Thoracic aorta (tissue), 2 donors: ENCODE measurements around the gene ALDH7A1. TPM values are rescaled to one million over a fixed set of nuclear protein-coding genes. Genes with fewer than 3 reads are reported as not detected.
A peak's percentile ranks its signal among the peaks of the same experiment; 100 is the strongest.

Source experiments
- ATAC-seq: fragments of 150-250 bp; one replicate; pipeline ENCODE4 v1.8.0; 2017; ENCODE audit warnings: low read depth; ENCODE audit not compliant: insufficient number of reproducible peaks, low FRiP score
- DNase-seq: peaks from one replicate; pipeline ENCODE4 v3.0.0-alpha.2; 2020; ENCODE audit warnings: low spot score
- H3K27ac ChIP-seq, 2 donors: fragments of 200-600 bp; sonication (generic); 1 replicate in 1 of 2; 2 replicates in 1 of 2; pipeline ENCODE4 v1.5.1; 2016; ENCODE audit warnings: mild to moderate bottlenecking in 2 of 2, moderate library complexity in 2 of 2
- H3K27me3 ChIP-seq: fragments of 200-600 bp; sonication (generic); replicated peaks from 2 replicates; pipeline ENCODE4 v1.6.0; 2016; ENCODE audit warnings: mild to moderate bottlenecking; ENCODE audit not compliant: insufficient read depth
- H3K36me3 ChIP-seq: fragments of 200-600 bp; sonication (generic); one replicate; pipeline ENCODE4 v1.5.1; 2016
- H3K4me1 ChIP-seq, 2 donors: fragments of 200-600 bp; sonication (generic); 1 replicate in 1 of 2; 2 replicates in 1 of 2; pipeline versions ENCODE4 v1.5.1 to v1.6.0; 2016; ENCODE audit warnings: low read depth in 2 of 2, mild to moderate bottlenecking in 1 of 2; ENCODE audit not compliant: control insufficient read depth in 1 of 2
- H3K4me3 ChIP-seq: fragments of 200-600 bp; sonication (generic); 2 replicates; pipeline ENCODE4 v1.5.1; 2016; ENCODE audit warnings: mild to moderate bottlenecking
- H3K9me3 ChIP-seq: fragments of 200-600 bp; sonication (generic); 2 replicates; pipeline ENCODE4 v1.5.1; 2016
- total RNA-seq, 2 donors: library from RNA; depleted of rRNA; stranded (reverse); fragments of >200 nt; gene quantifications; one replicate each; pipeline versions ENCODE4 v1.1.0 to v1.2.3, GENCODE V29; 2016
- TF ChIP-seq, protein P1 (sequence below): fragments of 200-600 bp; sonication (generic); IDR thresholded peaks from one replicate; pipeline ENCODE4 v1.5.1; 2019; ENCODE audit warnings: antibody characterized with exemption

Gene ALDH7A1
- total RNA-seq, 2 donors from 2014 or later: 17.6 to 52.6 TPM

GRCh38 chr5:126514558-126515141 is 80.4 kb downstream of the ALDH7A1 start:
- no peaks in the 10 kb centered on the region for H3K27me3 ChIP-seq
- no peak overlapping the region for H3K4me3 ChIP-seq
- no peak for ATAC-seq
- TF ChIP-seq, protein P1, sequence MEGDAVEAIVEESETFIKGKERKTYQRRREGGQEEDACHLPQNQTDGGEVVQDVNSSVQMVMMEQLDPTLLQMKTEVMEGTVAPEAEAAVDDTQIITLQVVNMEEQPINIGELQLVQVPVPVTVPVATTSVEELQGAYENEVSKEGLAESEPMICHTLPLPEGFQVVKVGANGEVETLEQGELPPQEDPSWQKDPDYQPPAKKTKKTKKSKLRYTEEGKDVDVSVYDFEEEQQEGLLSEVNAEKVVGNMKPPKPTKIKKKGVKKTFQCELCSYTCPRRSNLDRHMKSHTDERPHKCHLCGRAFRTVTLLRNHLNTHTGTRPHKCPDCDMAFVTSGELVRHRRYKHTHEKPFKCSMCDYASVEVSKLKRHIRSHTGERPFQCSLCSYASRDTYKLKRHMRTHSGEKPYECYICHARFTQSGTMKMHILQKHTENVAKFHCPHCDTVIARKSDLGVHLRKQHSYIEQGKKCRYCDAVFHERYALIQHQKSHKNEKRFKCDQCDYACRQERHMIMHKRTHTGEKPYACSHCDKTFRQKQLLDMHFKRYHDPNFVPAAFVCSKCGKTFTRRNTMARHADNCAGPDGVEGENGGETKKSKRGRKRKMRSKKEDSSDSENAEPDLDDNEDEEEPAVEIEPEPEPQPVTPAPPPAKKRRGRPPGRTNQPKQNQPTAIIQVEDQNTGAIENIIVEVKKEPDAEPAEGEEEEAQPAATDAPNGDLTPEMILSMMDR: no peak
- peaks cover 6 to 39% of the 10 kb centered on the region in 2 donors for H3K4me1 ChIP-seq
- H3K36me3 ChIP-seq: no peaks in the 10 kb centered on the region
- H3K27ac ChIP-seq: peak overlapping the region in 1 of 2 donors; percentile 11
- H3K9me3 ChIP-seq: no peaks in the 10 kb centered on the region
- DNase-seq: no peak

DNA sequence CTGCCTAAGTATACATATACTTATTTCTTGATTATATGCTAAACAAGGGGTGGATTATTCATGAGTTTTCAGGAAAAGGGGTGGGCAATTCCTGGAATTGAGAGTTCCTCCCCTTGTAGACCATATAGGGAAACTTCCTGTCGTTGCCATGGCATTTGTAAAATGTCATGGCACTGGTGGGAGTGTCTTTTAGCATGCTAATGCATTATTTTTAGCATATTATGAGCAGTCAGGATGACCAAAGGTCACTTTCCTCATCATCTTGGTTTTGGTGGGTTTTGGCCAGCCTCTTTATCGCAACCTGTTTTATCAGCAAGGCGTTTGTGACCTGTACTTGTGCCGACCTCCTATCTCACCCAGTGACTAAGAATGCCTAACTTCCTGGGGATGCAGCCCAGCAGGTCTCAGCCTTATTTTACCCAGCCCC is 80.9 kb downstream of the ALDH7A1 start:
- ATAC-seq (no peak), DNase-seq (no peak)
- TF ChIP-seq, protein P1: no peak
- H3K36me3 ChIP-seq: no peaks in the 10 kb centered on the region
- H3K4me1 ChIP-seq: peaks cover 4 to 39% of the 10 kb centered on the region in 2 donors
- no peaks in the 10 kb centered on the region for H3K9me3 ChIP-seq
- H3K27ac ChIP-seq: peak overlapping the region in 1 of 2 donors; percentile 11
- H3K27me3 ChIP-seq: no peaks in the 10 kb centered on the region
- no peak overlapping the region for H3K4me3 ChIP-seq

GRCh38 chr5:126513703-126514102 is 81.3 kb downstream of the ALDH7A1 start:
- peaks cover 4 to 39% of the 10 kb centered on the region in 2 donors for H3K4me1 ChIP-seq
- TF ChIP-seq, protein P1: no peak
- H3K4me3 ChIP-seq: no peak overlapping the region
- ATAC-seq (no peak), DNase-seq (no peak)
- H3K27ac ChIP-seq: no peak overlapping the region
- no peaks in the 10 kb centered on the region for H3K36me3 ChIP-seq
- H3K9me3 ChIP-seq: no peaks in the 10 kb centered on the region
- H3K27me3 ChIP-seq: no peaks in the 10 kb centered on the region

DNA sequence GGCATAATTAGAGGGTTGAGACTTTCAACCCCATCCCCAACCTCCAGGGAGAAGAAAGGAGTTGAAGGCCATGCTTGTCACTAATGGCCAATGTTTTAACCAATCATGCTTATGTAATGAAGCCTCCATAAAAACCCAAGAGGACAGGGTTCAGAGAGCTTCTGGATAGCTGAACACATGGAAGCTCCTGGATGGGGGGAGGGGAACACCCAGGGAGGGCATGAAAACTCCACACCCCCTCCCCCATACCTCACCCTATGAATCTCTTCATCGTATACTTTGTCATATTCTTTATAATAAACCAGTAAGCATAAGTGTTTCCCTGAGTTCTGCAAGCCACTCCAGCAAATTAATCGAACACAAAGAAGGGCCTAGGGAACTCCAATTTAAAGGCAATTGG is 81.7 kb downstream of the ALDH7A1 start:
- no peaks in the 10 kb centered on the region for H3K27me3 ChIP-seq
- no peak overlapping the region for H3K4me3 ChIP-seq
- H3K9me3 ChIP-seq: no peaks in the 10 kb centered on the region
- H3K36me3 ChIP-seq: no peaks in the 10 kb centered on the region
- ATAC-seq: no peak
- H3K4me1 ChIP-seq: peaks cover 4 to 39% of the 10 kb centered on the region in 2 donors
- H3K27ac ChIP-seq: no peak overlapping the region
- DNase-seq: no peak
- TF ChIP-seq, protein P1: no peak

DNA sequence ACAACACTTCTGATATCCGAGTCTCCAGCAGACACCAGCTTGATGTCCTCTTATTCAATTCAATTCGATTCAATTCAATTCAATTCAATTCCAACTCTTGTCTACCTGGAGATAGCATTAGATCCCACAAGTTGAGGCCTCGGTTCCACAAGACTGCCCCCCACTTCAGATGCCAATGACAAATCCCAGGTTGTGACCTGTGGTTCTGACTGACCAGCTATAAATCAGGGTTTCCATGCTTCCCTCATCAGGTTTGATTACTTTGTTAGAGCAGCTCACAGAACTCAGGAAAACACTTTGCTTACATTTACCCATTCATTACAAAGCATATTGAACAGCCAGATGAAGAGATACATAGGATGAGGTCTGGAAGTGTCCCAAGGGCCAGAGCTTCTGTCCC is 82.6 kb downstream of the ALDH7A1 start:
- H3K27me3 ChIP-seq: no peaks in the 10 kb centered on the region
- TF ChIP-seq, protein P1: no peak
- peaks cover 4 to 43% of the 10 kb centered on the region in 2 donors for H3K4me1 ChIP-seq
- H3K36me3 ChIP-seq: no peaks in the 10 kb centered on the region
- ATAC-seq: no peak
- H3K27ac ChIP-seq: no peak overlapping the region
- no peaks in the 10 kb centered on the region for H3K9me3 ChIP-seq
- DNase-seq: no peak
- no peak overlapping the region for H3K4me3 ChIP-seq
